H1 (cell line): ENCODE data around the gene C15orf39. TPM values are rescaled to one million over a fixed set of nuclear protein-coding genes. Genes with fewer than 3 reads are reported as not detected.
A peak's percentile ranks its signal among the peaks of the same experiment; 100 is the strongest.

Source experiments
- ASH2L ChIP-seq: fragments of 200-600, 300-600 bp; sonication (generic); IDR thresholded peaks from one replicate; pipeline ENCODE4 v1.7.1; 2017; ENCODE audit warnings: low read length
- EGR1 ChIP-seq: IDR thresholded peaks from 2 replicates; pipeline ENCODE4 v1.6.1; 2011; ENCODE audit warnings: low read depth, low read length, borderline replicate concordance
- EZH2 ChIP-seq: fragments of 200-600 bp; sonication (generic); IDR thresholded peaks from 2 replicates; pipeline ENCODE4 v1.7.1; 2012; ENCODE audit warnings: low read depth, mild to moderate bottlenecking, moderate library complexity, low read length, inconsistent platforms; ENCODE audit not compliant: severe bottlenecking
- GABPA ChIP-seq: IDR thresholded peaks from 2 replicates; pipeline ENCODE4 v1.6.1; 2011; ENCODE audit warnings: mild to moderate bottlenecking, low read length, moderate library complexity, borderline replicate concordance; ENCODE audit not compliant: insufficient read depth
- HDAC2 ChIP-seq, 2 experiments: fragments of 300-600 bp in 1 of 2; sonication (generic) in 1 of 2; IDR thresholded peaks; 2 replicates each; pipeline ENCODE4 v1.6.1; 2011 to 2012; ENCODE audit warnings: low read depth in 2 of 2, low read length in 2 of 2, mild to moderate bottlenecking in 2 of 2, moderate library complexity in 2 of 2, borderline replicate concordance in 1 of 2, inconsistent platforms in 1 of 2
- JUN ChIP-seq: IDR thresholded peaks from 2 replicates; pipeline ENCODE4 v1.6.1; 2011; ENCODE audit warnings: low read depth, mild to moderate bottlenecking, improper control_type of control experiment, low read length
- KDM4A ChIP-seq: IDR thresholded peaks from one replicate; pipeline ENCODE4 v1.7.1; 2012; ENCODE audit warnings: low read depth, mild to moderate bottlenecking, moderate library complexity, low read length, inconsistent platforms; ENCODE audit not compliant: severe bottlenecking
- KDM5A ChIP-seq: fragments of 200-600 bp; IDR thresholded peaks from 2 replicates; pipeline ENCODE4 v1.7.1; 2012; ENCODE audit warnings: mild to moderate bottlenecking, low read length, inconsistent platforms, mixed read lengths
- POU5F1 ChIP-seq: IDR thresholded peaks from 2 replicates; pipeline ENCODE4 v1.6.1; 2011; ENCODE audit warnings: low read depth, mild to moderate bottlenecking, low read length, moderate library complexity
- RAD21 ChIP-seq, 2 experiments: IDR thresholded peaks in 1 of 2; conservative IDR thresholded peaks in 1 of 2; 2 replicates each; pipeline ENCODE4 v1.6.1; 2011; ENCODE audit warnings: low read depth in 2 of 2, low read length in 2 of 2, improper control_type of control experiment in 1 of 2, inconsistent platforms in 1 of 2, mild to moderate bottlenecking in 1 of 2, moderate library complexity in 1 of 2
- RFX5 ChIP-seq: IDR thresholded peaks from 2 replicates; pipeline ENCODE4 v1.6.1; 2011; ENCODE audit warnings: low read depth, low read length, improper control_type of control experiment, borderline replicate concordance
- RNF2 ChIP-seq: fragments of 200-900, 300-1000 bp; sonication (generic); IDR thresholded peaks from 2 replicates; pipeline ENCODE4 v1.7.1; 2016; ENCODE audit warnings: borderline replicate concordance, low read depth, mild to moderate bottlenecking, antibody characterized with exemption, low read length; ENCODE audit not compliant: poor library complexity, severe bottlenecking; ENCODE audit errors: missing control alignments
- SIN3A ChIP-seq, 2 experiments: IDR thresholded peaks in 1 of 2; conservative IDR thresholded peaks in 1 of 2; 2 replicates each; pipeline ENCODE4 v1.6.1; 2011 to 2012; ENCODE audit warnings: low read length in 2 of 2, improper control_type of control experiment in 1 of 2, low read depth in 1 of 2, mild to moderate bottlenecking in 1 of 2
- SP2 ChIP-seq: IDR thresholded peaks from 2 replicates; pipeline ENCODE4 v1.6.1; 2012; ENCODE audit warnings: mild to moderate bottlenecking, low read length, inconsistent platforms
- SP4 ChIP-seq: IDR thresholded peaks from 2 replicates; pipeline ENCODE4 v1.6.1; 2012; ENCODE audit warnings: low read length, inconsistent platforms
- polyA plus RNA-seq, 7 experiments: library from polyadenylated mRNA; depleted of rRNA in 3 of 7; stranded (reverse) in 5 of 7; unstranded in 2 of 7; fragments of >200 nt in 5 of 7; fragments of 200-250 nt in 2 of 7; gene quantifications; 1 replicate in 5 of 7; 2 replicates in 1 of 7; 4 replicates in 1 of 7; pipeline versions ENCODE4 v1.2.1 to v1.2.3, GENCODE V29; 2011 to 2013; ENCODE audit warnings: missing spikeins in 2 of 7, mixed read lengths in 2 of 7
- total RNA-seq: library from RNA; stranded (reverse); fragmentation: NEBNext Ultra II Directional; extraction: Animal tissue kit (Norgen Biotek cat#: 25700); gene quantifications from 2 replicates; pipeline ENCODE4 v1.2.1, GENCODE V29; 2021
- TF ChIP-seq, protein P1 (sequence below): IDR thresholded peaks from 2 replicates; pipeline ENCODE4 v1.6.1; 2011; ENCODE audit warnings: low read depth, mild to moderate bottlenecking, low read length; ENCODE audit not compliant: insufficient read depth
- TF ChIP-seq, protein P2 (sequence below), 3 experiments: IDR thresholded peaks; 1 replicate in 2 of 3; 2 replicates in 1 of 3; pipeline versions ENCODE4 v1.5.1 to v1.6.1; 2011; ENCODE audit warnings: low read length in 3 of 3, mild to moderate bottlenecking in 3 of 3, inconsistent platforms in 2 of 3, low read depth in 1 of 3, moderate library complexity in 1 of 3; ENCODE audit not compliant: insufficient read depth in 1 of 3; ENCODE audit errors: control extremely low read depth in 1 of 3
- TF ChIP-seq, protein P3 (sequence below): IDR thresholded peaks from 2 replicates; pipeline ENCODE4 v1.6.1; 2012; ENCODE audit warnings: inconsistent platforms

Gene C15orf39
- total and polyA plus RNA-seq, 2 of the 8 experiments (the other 6 are each of a cell fraction or from before 2014, with no cell fraction given) = 13.8 to 38.5 TPM

DNA sequence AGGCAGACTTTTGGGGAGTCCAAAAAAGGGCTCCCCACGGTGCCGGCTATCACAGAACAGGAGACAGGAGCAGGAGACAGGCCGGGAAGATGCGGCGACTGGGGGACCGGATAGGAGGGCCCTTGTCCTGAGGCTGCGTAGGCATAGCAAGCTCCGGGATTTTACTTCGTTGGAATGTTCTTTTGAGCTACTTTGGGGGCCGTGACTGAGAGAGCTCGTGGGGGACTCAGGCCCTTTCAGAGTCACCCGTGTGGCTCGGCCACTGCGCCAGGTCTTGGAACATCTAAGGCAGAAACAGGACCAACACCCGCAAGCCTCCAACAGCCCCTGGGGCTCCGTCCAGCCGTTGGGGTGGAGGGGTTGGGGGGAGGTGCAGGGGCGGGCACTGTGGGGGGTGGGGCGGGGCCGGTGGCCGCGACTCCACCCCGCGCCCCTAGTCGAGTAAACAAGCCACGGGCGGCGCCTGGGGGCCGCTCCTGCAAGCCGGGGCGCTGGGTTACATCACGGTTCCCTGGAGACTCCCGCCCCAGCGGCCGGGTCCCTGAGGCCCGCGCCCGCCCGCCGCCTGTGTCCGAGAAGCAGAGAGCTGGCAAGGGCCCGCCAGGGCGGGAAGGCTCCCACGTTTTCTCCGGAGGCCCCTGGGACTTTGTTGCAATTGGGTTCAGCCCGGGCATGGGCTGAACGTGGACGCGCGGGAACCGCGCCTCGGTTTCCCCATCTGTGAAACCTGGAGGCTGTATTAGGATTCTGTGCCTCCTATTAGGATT lies 23.3 kb upstream of the C15orf39 start (continued):
- TF ChIP-seq, protein P1, sequence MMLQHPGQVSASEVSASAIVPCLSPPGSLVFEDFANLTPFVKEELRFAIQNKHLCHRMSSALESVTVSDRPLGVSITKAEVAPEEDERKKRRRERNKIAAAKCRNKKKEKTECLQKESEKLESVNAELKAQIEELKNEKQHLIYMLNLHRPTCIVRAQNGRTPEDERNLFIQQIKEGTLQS = no peak
- TF ChIP-seq KDM5A (no peak), GABPA (0 out of 2 replicates have a peak, but pooled peaks have one; percentile 17), SIN3A (conservative IDR thresholded peaks at IDR 0.05 in 1 of 2, IDR thresholded peaks at IDR 0.05 in 1 of 2; ENCODE audit: low read depth in 1 of 2, low read length in 2 of 2) (no peak), EZH2 (no peak), SP4 (no peak), POU5F1 (no peak), RNF2 (no peak), JUN (no peak), HDAC2 (IDR thresholded peaks at IDR 0.05; ENCODE audit: borderline replicate concordance in 1 of 2, low read depth in 2 of 2, low read length in 2 of 2) (no peak), EGR1 (no peak), KDM4A (peak; percentile 30), RAD21 (IDR thresholded peaks at IDR 0.05 in 1 of 2, conservative IDR thresholded peaks at IDR 0.05 in 1 of 2; ENCODE audit: low read depth in 2 of 2, low read length in 2 of 2) (0 out of 4 replicates have a peak, but pooled peaks of 1 of the 2 experiments have one; percentile 1), ASH2L (peak; percentile 20), RFX5 (no peak), SP2 (no peak)
- TF ChIP-seq, protein P2, sequence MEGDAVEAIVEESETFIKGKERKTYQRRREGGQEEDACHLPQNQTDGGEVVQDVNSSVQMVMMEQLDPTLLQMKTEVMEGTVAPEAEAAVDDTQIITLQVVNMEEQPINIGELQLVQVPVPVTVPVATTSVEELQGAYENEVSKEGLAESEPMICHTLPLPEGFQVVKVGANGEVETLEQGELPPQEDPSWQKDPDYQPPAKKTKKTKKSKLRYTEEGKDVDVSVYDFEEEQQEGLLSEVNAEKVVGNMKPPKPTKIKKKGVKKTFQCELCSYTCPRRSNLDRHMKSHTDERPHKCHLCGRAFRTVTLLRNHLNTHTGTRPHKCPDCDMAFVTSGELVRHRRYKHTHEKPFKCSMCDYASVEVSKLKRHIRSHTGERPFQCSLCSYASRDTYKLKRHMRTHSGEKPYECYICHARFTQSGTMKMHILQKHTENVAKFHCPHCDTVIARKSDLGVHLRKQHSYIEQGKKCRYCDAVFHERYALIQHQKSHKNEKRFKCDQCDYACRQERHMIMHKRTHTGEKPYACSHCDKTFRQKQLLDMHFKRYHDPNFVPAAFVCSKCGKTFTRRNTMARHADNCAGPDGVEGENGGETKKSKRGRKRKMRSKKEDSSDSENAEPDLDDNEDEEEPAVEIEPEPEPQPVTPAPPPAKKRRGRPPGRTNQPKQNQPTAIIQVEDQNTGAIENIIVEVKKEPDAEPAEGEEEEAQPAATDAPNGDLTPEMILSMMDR (IDR thresholded peaks at IDR 0.05; ENCODE audit: control extremely low read depth in 1 of 3, insufficient read depth in 1 of 3, low read depth in 1 of 3, low read length in 3 of 3) = no peak; a peak in 1 of 4 replicates
- TF ChIP-seq, protein P3, sequence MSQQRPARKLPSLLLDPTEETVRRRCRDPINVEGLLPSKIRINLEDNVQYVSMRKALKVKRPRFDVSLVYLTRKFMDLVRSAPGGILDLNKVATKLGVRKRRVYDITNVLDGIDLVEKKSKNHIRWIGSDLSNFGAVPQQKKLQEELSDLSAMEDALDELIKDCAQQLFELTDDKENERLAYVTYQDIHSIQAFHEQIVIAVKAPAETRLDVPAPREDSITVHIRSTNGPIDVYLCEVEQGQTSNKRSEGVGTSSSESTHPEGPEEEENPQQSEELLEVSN = no peak
